Psoas muscle (tissue), 8 donors: Measurements from ENCODE around the gene HLF. TPM values are rescaled to one million over a fixed set of nuclear protein-coding genes. Genes with fewer than 3 reads are reported as not detected.

Experiments
- ATAC-seq, 4 donors: fragments of 200-7000 bp; cut with Tn5 transposase; one replicate each; pipeline ENCODE4 v1.9.1; 2020; ENCODE audit warnings: moderate library complexity in 3 of 4, mild to moderate bottlenecking in 2 of 4
- DNase-seq, 2 donors: peaks; one replicate each; pipeline ENCODE4 v3.0.0-alpha.2; 2020
- H3K27ac ChIP-seq: fragments of 200-600 bp; one replicate; pipeline ENCODE4 v1.8.0; 2022
- H3K27me3 ChIP-seq, 3 donors: fragments of 200-600 bp in 1 of 3; one replicate each; pipeline versions ENCODE4 v1.6.1 to v1.8.0; 2013 to 2022; ENCODE audit warnings: low read length in 2 of 3, mild to moderate bottlenecking in 2 of 3, moderate library complexity in 1 of 3; ENCODE audit not compliant: insufficient read depth in 3 of 3
- H3K36me3 ChIP-seq, 2 donors: fragments of 200-600 bp in 1 of 2; one replicate each; pipeline versions ENCODE4 v1.6.1 to v1.8.0; 2013 to 2022; ENCODE audit warnings: low read depth in 1 of 2, mild to moderate bottlenecking in 1 of 2, moderate library complexity in 1 of 2; ENCODE audit not compliant: insufficient read depth in 1 of 2
- H3K4me1 ChIP-seq: fragments of 200-600 bp; one replicate; pipeline ENCODE4 v1.8.0; 2022
- H3K4me3 ChIP-seq: fragments of 200-600 bp; one replicate; pipeline ENCODE4 v1.8.0; 2022; ENCODE audit warnings: mild to moderate bottlenecking
- H3K9me3 ChIP-seq: fragments of 200-600 bp; one replicate; pipeline ENCODE4 v1.8.0; 2022
- CTCF ChIP-seq: fragments of 200-600 bp; IDR thresholded peaks from one replicate; pipeline ENCODE4 v1.8.0; 2022; ENCODE audit warnings: antibody characterized with exemption
- WGBS, 3 donors: extraction: QIAGEN DNeasy Blood & Tissue Kit; methylation state at CpG; one replicate each; pipeline versions ENCODE4 v1.1.6 to v1.1.7; 2013; 5-methylcytosine and 5-hydroxymethylcytosine counted together
- intact Hi-C, 2 donors: fragments of 100-400 bp; cut with DNase I; formaldehyde crosslinking; loops; one replicate each; pipeline versions ENCODE4 v1.11.0 to v1.14.2; 2022
- polyA plus RNA-seq, 3 donors: library from polyadenylated mRNA; stranded (reverse); fragments of 200-250 nt; gene quantifications; one replicate each; pipeline ENCODE4 v1.2.3, GENCODE V29; 2013
- total RNA-seq, 4 donors: library from RNA; stranded (reverse); fragmentation: NEBNext Ultra II Directional in 2 of 4; extraction: Animal tissue kit (Norgen Biotek cat#: 25700) in 2 of 4; gene quantifications; one replicate each; pipeline versions ENCODE4 v1.2.1 to v1.2.4, GENCODE V29; 2021 to 2023
- donor health status: healthy with polysubstance abuse.
- donor health status: DM: no; HTN: no; CAD: no; lungs with moderate emphysema.
- donor health status: Bipolar disorder and iron deficiency.
- donor health status: healthy.
- donor health status: DM: yes; HTN: yes; CAD: no.
- donor health status: DM: no; HTN: no; CAD: no.
- donor health status: DM: no; HTN: no; CAD: no.
- donor health status: DM: yes; HTN: yes; CAD: no.

Gene HLF
- total and polyA plus RNA-seq, 7 donors: 0.59 to 5.0 (median 3.7) TPM

- 66 to 69% (median 68%) methylated on average over 6 of the region's 6 CpGs for WGBS, 3 donors
- Histone ChIP-seq H3K4me1 (no peaks in the 10 kb centered on the region), H3K27me3 (no peaks in the 10 kb centered on the region), H3K4me3 (no peak overlapping the region), H3K36me3 (no peaks in the 10 kb centered on the region), H3K27ac (no peak overlapping the region), H3K9me3 (no peaks in the 10 kb centered on the region)
- intact Hi-C loops: no loop called here
- no peak for ATAC-seq
- TF ChIP-seq CTCF: no peak
- no peak for DNase-seq
Observed at GRCh38 chr17:55334881-55335540, 70.3 kb downstream of the HLF start.

- ATAC-seq: no peak
- Histone ChIP-seq H3K4me3 (no peak overlapping the region), H3K27ac (no peak overlapping the region), H3K36me3 (no peaks in the 10 kb centered on the region), H3K27me3 (no peaks in the 10 kb centered on the region), H3K4me1 (no peaks in the 10 kb centered on the region), H3K9me3 (no peaks in the 10 kb centered on the region)
- intact Hi-C loops: no loop called here
- no peak for DNase-seq
- no peak for TF ChIP-seq CTCF
Observed at GRCh38 chr17:55335625-55336024, 70.9 kb downstream of the HLF start.

DNA sequence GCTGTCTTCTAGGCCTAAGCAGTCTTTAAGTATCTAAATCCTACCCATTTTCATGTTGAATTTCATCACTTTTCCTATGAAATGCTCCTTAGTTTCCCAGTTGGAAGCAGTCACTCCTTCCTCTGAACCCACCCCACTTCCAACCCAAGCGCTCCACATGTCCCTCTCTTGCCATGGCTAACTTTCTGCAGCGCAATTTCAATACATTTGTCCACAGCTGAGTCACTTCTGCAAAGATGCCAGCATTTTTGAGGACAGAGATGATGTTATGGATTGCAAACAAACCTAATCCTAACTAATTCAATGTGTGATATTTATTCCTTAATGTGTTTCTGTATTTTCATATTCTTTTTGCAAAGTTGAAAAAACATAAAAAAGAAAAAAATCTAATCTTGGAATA is 71.7 kb downstream of the HLF start:
- Histone ChIP-seq H3K27me3 (no peaks in the 10 kb centered on the region), H3K27ac (no peak overlapping the region), H3K4me3 (no peak overlapping the region), H3K9me3 (no peaks in the 10 kb centered on the region), H3K4me1 (no peaks in the 10 kb centered on the region), H3K36me3 (no peaks in the 10 kb centered on the region)
- 90 to 97% (median 95%) methylated on average over 2 of the region's 2 CpGs for WGBS, 3 donors
- DNase-seq: no peak
- ATAC-seq: no peak
- intact Hi-C loops: no loop called here
- TF ChIP-seq CTCF: no peak

GRCh38 chr17:55340176-55340575 is 75.4 kb downstream of the HLF start:
- H3K27ac ChIP-seq: no peak overlapping the region
- 26 to 66% (median 37%) methylated on average over 3 of the region's 3 CpGs for WGBS, 3 donors
- TF ChIP-seq CTCF: no peak
- H3K4me3 ChIP-seq: no peak overlapping the region
- H3K9me3 ChIP-seq: no peaks in the 10 kb centered on the region
- H3K27me3 ChIP-seq: no peaks in the 10 kb centered on the region
- intact Hi-C loops: no loop called here
- no peaks in the 10 kb centered on the region for H3K36me3 ChIP-seq
- no peaks in the 10 kb centered on the region for H3K4me1 ChIP-seq
- ATAC-seq (no peak), DNase-seq (no peak)

GRCh38 chr17:55340686-55341085 is 75.9 kb downstream of the HLF start:
- no peak for TF ChIP-seq CTCF
- no peaks in the 10 kb centered on the region for H3K4me1 ChIP-seq
- intact Hi-C loops: no loop called here
- ATAC-seq (no peak), DNase-seq (no peak)
- H3K36me3 ChIP-seq: no peaks in the 10 kb centered on the region
- H3K27me3 ChIP-seq: no peaks in the 10 kb centered on the region
- no peaks in the 10 kb centered on the region for H3K9me3 ChIP-seq
- no peak overlapping the region for H3K4me3 ChIP-seq
- no peak overlapping the region for H3K27ac ChIP-seq
- WGBS, 3 donors: 73 to 77% (median 74%) methylated on average over 3 of the region's 3 CpGs
